HEK293T (cell line): ENCODE results near the gene GSAP.

ENCODE experiments used
- ARNT ChIP-seq: fragments of 450-650 bp; IDR thresholded peaks from 2 replicates; pipeline ENCODE4 v1.6.1; 2017; ENCODE audit warnings: mild to moderate bottlenecking
- BHLHE40 ChIP-seq: fragments of 450-650 bp; IDR thresholded peaks from 2 replicates; pipeline ENCODE4 v1.6.1; 2016; ENCODE audit warnings: mild to moderate bottlenecking, moderate library complexity, borderline replicate concordance
- CTBP1 ChIP-seq: fragments of 450-650 bp; IDR thresholded peaks from 2 replicates; pipeline ENCODE4 v1.6.1; 2016; ENCODE audit warnings: borderline replicate concordance
- FOXA1 ChIP-seq: fragments of 450-650 bp; IDR thresholded peaks from 2 replicates; pipeline ENCODE4 v1.6.1; 2016; ENCODE audit warnings: mild to moderate bottlenecking
- FOXK2 ChIP-seq: fragments of 450-650 bp; IDR thresholded peaks from 2 replicates; pipeline ENCODE4 v1.6.1; 2016; ENCODE audit warnings: mild to moderate bottlenecking
- FOXM1 ChIP-seq: fragments of 450-650 bp; IDR thresholded peaks from 2 replicates; pipeline ENCODE4 v1.6.1; 2017; ENCODE audit warnings: mild to moderate bottlenecking, borderline replicate concordance
- HDGF ChIP-seq: fragments of 450-650 bp; IDR thresholded peaks from 2 replicates; pipeline ENCODE4 v1.6.1; 2017; ENCODE audit warnings: antibody characterized with exemption, borderline replicate concordance
- LEF1 ChIP-seq: fragments of 450-650 bp; IDR thresholded peaks from 2 replicates; pipeline ENCODE4 v1.6.1; 2017; ENCODE audit warnings: mild to moderate bottlenecking, borderline replicate concordance
- SP1 ChIP-seq: fragments of 450-650 bp; IDR thresholded peaks from 2 replicates; pipeline ENCODE4 v1.6.1; 2017
- SUZ12 ChIP-seq: fragments of 450-650 bp; IDR thresholded peaks from 2 replicates; pipeline ENCODE4 v1.6.1; 2016; ENCODE audit warnings: mild to moderate bottlenecking
- TARDBP ChIP-seq: fragments of 450-650 bp; IDR thresholded peaks from 2 replicates; pipeline ENCODE4 v1.6.1; 2016
- ZNF384 ChIP-seq: fragments of 450-650 bp; IDR thresholded peaks from 2 replicates; pipeline ENCODE4 v1.6.1; 2016
- TF ChIP-seq, protein P1 (sequence below): fragments of 450-650 bp; IDR thresholded peaks from 2 replicates; pipeline ENCODE4 v1.6.1; 2016

- TF ChIP-seq SUZ12: no peak
- TF ChIP-seq HDGF: no peak
- no peak for TF ChIP-seq FOXK2
- TF ChIP-seq ARNT: no peak
- TF ChIP-seq SP1: no peak
- no peak for TF ChIP-seq LEF1
- TF ChIP-seq, protein P1, sequence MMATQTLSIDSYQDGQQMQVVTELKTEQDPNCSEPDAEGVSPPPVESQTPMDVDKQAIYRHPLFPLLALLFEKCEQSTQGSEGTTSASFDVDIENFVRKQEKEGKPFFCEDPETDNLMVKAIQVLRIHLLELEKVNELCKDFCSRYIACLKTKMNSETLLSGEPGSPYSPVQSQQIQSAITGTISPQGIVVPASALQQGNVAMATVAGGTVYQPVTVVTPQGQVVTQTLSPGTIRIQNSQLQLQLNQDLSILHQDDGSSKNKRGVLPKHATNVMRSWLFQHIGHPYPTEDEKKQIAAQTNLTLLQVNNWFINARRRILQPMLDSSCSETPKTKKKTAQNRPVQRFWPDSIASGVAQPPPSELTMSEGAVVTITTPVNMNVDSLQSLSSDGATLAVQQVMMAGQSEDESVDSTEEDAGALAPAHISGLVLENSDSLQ: no peak
- no peak for TF ChIP-seq FOXM1
- TF ChIP-seq TARDBP: no peak
- no peak for TF ChIP-seq BHLHE40
- TF ChIP-seq ZNF384: no peak
- no peak for TF ChIP-seq CTBP1
- TF ChIP-seq FOXA1: no peak
These were observed 96.0 kb downstream of the GSAP start for GRCh38 chr7:77320137-77320536.
